Superior temporal gyrus (tissue), 1 donor: Measurements from ENCODE around the gene MRPS27.
A peak's percentile ranks its signal among the peaks of the same experiment; 100 is the strongest.

Experiments
- DNase-seq: peaks from one replicate; pipeline ENCODE4 v3.0.0-alpha.2; 2016; ENCODE audit errors: extremely low spot score

Gene MRPS27

GRCh38 chr5:72290356-72291133, 29.5 kb downstream of the MRPS27 start:
- DNase-seq = no peak

DNA sequence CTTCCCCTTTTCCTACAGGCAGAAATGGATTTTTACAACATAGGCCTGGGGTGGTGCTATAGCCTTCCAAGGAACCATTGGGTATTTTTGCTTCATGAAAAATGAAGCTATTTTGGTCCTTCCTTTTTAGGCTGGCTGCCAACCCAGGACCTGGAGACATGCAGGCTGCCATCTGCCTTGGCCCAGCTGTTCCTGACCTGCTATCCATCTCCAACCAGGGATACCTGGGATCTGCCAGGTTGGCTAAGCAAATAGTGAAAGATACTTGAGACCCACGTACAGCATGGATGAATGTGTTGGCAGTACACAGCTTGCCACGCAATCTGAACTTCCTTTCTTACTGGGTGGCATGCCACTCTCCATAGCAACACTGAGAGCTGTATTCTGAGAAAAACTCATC, 31.1 kb downstream of the MRPS27 start:
- DNase-seq = peak; percentile 54

DNA sequence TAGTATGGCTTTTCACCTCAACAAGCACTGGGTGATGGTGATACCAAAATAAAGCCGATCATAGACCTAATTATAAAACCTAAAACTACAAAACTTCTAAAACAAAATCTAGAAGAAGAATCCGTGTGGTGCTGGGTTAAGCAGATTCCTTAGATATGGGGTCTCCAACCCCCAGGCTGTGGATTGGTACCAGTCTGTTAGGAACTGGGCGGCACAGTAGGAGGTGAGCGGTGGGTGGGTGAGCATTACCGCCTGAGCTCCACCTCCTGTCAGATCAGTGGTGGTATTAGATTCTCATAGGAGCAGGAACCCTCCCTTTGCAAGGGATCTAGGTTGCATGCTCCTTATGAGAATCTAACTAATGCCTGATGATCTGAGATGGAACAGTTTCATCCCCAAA, 33.2 kb downstream of the MRPS27 start:
- DNase-seq = no peak

GRCh38 chr5:72285424-72285821, 34.6 kb downstream of the MRPS27 start:
- DNase-seq = no peak

- DNase-seq = no peak
Measured at GRCh38 chr5:72284559-72285423, 35.2 kb downstream of the MRPS27 start.

- DNase-seq = no peak
Measured at GRCh38 chr5:72283358-72283757, 36.7 kb downstream of the MRPS27 start.

GRCh38 chr5:72282878-72283277, 37.2 kb downstream of the MRPS27 start:
- no peak for DNase-seq

DNA sequence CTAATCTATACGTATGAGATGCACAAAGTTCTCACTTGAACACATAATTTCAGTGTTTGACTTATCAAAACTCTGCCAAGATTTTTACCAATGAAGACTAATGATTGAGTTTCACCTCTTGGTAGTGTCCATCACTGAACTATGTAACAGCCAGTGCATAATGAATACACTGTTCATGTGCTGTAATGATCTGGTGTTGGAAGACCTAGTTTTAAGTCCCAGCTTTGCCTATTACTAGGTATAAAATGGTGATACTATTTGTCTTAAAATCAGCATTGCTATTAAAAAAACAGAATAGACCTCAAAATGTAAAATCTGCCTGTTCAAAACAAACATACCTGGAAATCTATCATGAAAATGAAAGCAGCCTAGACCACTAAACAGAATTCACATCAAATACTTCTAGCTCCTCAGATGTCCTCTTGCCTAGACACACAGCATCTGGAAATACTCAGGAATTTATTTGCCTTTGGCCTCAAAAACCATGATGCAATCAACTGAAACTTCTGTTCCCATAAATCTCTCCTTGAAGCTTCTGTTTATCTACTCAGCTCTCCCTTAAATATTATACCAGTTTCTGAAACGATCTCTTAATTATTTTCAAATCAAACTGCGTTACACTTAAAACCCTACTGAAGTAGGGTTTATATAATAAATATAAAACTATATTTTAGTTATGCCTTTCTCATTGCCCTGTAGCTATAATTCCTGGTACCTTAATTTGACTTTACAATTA, 38.1 kb downstream of the MRPS27 start:
- DNase-seq = no peak

- DNase-seq = no peak
Measured at GRCh38 chr5:72281430-72281763, 38.6 kb downstream of the MRPS27 start.

GRCh38 chr5:72280581-72281069, 39.4 kb downstream of the MRPS27 start:
- DNase-seq = peak; percentile 75

GRCh38 chr5:72276219-72276752, 43.8 kb downstream of the MRPS27 start:
- DNase-seq = no peak

GRCh38 chr5:72273547-72273946, 46.5 kb downstream of the MRPS27 start:
- DNase-seq = no peak

DNA sequence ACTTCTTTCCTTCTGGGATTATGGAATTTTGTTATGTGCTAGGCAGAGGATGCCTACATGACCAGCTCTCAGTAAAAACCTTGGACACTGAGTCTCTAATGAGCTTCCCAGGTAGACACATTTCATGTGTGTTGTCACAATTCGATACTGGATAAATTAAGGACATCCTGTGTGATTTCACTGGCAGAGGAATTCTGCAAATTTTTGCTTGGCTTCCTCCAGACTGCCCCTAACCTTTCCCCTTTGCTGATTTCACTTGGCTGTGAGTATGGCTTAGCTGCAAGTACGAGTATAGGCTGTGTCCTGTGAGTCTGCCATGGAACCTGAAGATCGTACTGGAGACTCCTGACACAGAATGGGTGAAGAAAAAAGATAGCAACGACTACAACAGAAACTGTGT, 47.6 kb downstream of the MRPS27 start:
- DNase-seq = no peak

DNA sequence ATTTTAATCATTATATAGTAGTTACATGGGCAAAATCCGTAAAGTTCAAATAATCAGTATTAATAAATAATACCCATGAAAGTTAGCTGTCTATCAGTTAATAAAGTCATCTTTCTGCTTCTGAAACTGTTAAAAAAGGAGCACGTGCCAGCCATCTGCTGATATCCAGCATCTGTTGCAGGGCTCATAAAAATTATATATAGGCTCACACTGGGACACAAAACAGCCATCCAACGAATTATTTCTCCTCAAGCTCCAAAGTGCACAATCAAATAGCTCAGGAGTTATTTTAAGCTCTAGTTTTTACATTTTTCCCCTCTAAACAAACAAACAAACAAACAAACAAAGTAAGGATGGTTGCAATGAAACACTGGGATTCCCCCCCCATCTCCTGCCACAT, 48.3 kb downstream of the MRPS27 start:
- DNase-seq = no peak

DNA sequence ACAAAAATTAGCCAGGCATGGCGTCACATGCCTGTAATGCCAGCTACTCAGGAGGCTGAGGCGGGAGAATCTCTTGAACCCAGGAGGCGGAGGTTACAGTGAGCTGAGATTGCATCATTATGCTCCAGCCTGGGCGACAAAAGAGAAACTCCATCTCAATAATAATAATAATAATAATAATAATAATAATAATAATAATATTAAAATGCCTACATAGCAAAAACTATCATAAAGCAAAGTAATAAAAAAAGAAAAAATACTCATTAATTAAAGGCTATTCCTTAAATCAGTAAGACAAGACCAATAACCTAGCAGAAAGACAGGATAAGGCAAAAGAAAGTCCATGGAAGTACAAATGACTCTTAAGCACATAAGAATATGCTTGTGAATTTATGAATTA, 50.0 kb downstream of the MRPS27 start:
- DNase-seq = no peak

- DNase-seq = no peak
Measured at GRCh38 chr5:72269411-72269780, 50.6 kb downstream of the MRPS27 start.

DNA sequence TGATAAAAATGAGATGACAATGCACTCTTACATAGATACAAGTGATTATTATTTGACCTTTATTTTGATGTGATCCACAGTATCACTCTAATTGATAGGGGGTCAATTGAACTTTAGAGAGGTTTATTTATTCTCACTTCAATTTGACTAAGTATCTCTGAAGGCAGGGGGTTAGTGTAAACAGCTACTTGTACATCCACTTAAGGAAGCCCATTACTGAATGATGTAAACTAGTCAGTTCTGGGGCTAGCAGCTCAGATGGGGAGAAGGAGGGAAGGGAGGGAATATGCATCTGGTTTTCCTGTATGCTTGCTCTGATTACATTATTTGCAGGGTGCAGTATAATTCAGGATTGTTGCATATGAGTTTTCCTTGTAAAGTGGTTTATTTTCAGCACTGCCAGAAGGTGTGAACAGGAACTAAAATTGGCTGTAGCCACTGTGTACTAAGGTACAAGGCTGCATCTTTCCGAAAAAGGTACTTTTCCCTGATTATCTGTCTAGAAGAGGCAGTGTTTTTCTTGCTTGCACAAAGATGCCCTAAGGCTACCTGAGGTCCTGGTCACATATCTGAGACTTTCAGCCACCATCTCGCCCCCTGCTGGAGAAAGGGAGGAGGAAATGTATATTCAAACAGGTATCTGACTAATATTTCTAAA, 51.2 kb downstream of the MRPS27 start:
- peak; percentile 61 for DNase-seq

GRCh38 chr5:72268260-72268659, 51.8 kb downstream of the MRPS27 start:
- no peak for DNase-seq

DNA sequence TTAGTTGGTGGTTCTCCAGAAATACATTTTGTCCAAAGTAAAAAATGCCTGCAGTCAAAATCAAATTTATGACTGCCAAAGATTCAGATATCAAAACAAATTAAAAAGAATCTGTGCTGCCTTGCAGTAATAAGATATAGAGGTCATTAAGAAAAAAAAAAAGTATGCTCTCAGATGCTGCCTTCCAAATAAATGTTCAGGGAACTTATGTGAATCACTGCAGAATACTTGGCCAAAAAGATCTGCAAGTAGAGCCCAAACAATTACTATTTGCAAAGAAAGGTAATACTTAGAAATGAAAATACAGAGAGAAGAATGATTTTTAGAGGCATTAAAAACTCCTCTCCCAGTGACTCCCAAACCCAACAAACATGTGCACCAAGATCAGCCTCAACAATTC, 52.4 kb downstream of the MRPS27 start:
- DNase-seq = no peak

- DNase-seq = no peak
Measured at GRCh38 chr5:72266862-72267261, 53.2 kb downstream of the MRPS27 start.

DNA sequence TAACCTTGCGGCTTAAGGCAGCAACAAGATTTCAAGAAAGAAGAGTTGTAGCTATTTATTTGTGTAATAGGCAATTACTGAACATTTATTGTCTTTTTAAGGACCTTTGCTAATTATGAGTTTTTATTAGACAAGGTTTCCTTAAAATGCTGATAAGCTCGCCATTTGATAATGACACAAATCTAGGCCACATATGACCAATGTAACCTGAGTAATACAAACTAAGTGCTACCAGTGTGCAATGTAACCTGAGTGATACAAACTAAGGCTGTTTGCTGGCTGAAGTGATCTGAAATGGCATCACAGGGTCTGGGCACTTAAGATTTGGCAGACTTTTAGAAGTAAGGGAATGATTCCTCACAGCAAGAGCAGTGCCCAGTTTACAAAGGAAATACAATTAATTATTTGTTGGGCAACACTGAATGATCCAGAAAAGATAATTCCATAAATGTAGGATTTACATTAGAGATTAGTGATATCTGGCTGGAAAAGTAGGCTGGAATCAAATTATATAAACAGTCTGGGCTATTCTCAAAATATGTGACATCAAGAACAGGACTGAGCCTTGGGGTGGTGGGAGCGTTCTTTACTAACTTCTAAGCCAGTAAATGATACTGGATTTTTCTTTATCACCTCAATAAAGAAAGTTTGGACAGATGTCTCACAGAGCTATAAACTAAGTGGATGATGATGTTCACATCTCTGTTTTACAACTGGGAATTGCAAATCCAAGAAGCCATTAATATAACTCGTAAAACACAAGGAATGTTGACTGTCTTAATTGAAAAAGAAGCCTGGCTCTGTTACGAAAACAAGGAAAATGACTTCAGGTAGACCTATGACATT, 54.8 kb downstream of the MRPS27 start:
- no peak for DNase-seq
